T-helper 17 cell (primary cell): Measurements from ENCODE around the gene OLFML2A. TPM values are rescaled to one million over a fixed set of nuclear protein-coding genes. Genes with fewer than 3 reads are reported as not detected.

ENCODE experiments used
- ATAC-seq: fragments of 150-1000 bp; cut with Tn5 transposase; 2 replicates; pipeline ENCODE4 v1.10.0; 2021; ENCODE audit warnings: mild to moderate bottlenecking, moderate library complexity
- DNase-seq, 3 donors: peaks; one replicate each; pipeline versions ENCODE4 v3.0.0 to v3.0.0-alpha.2; 2020 to 2021
- H3K9me3 ChIP-seq: one replicate; pipeline ENCODE4 v1.7.0; 2013; ENCODE audit warnings: low read length, mild to moderate bottlenecking; ENCODE audit not compliant: control insufficient read depth, poor library complexity, severe bottlenecking
- H3K27ac Mint-ChIP-seq: one replicate; pipeline ENCODE4 v1.8.0; 2022; ENCODE audit warnings: mild to moderate bottlenecking, moderate library complexity, mixed read lengths
- H3K27me3 Mint-ChIP-seq: one replicate; pipeline ENCODE4 v1.8.0; 2022; ENCODE audit warnings: mixed read lengths
- H3K36me3 Mint-ChIP-seq: one replicate; pipeline ENCODE4 v1.8.0; 2022; ENCODE audit warnings: low read depth, mixed read lengths
- H3K4me1 Mint-ChIP-seq: one replicate; pipeline ENCODE4 v1.8.0; 2022; ENCODE audit warnings: mild to moderate bottlenecking, mixed read lengths
- H3K4me3 Mint-ChIP-seq: one replicate; pipeline ENCODE4 v1.8.0; 2022; ENCODE audit warnings: mild to moderate bottlenecking, moderate library complexity, mixed read lengths
- total RNA-seq, 4 donors: library from RNA in 2 of 4; stranded (reverse) in 2 of 4; gene quantifications; one replicate each; pipeline ENCODE4 v1.2.3 and lab custom pipeline; 2022 to 2026

OLFML2A gene
- total RNA-seq, 2 donors from 2014 or later: not detected

DNA sequence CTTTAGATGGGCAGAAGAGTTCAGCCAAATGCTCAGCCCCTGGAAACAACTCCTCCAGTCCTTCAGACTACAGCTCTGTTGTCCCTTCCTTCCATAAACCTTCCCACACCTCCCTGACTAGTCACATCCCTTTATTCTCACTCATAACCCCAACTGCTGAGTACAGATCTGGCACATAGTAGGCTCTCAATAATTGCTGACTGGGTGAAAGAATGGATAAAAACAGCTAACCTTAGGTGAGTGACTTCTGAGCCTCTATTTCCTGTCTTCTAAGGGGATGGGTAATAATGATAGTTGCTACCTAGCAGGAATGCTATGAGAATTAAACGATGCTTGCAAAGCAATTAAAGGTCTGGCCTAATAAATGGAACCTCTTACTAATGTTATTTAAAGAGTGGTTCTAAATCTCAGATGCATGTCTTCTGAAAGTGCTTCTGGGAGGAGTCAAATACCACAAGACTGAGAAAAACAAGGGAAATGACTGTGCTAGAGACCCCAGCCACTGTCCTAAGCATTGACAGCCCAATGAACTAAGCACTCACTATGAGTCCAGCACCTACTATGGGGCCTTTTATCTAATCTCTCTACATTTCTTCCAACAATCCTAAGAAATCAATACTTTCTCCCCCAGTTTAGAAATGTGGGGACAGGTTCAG, 3.3 kb upstream of the OLFML2A start:
- Mint-ChIP-seq H3K4me3 (peak overlapping the region; percentile 45), H3K27me3 (peaks cover 50% of the 10 kb centered on the region), H3K4me1 (peaks cover 44% of the 10 kb centered on the region), H3K36me3 (peaks cover 5% of the 10 kb centered on the region), H3K27ac (peak overlapping the region; percentile 93)
- no peaks in the 10 kb centered on the region for H3K9me3 ChIP-seq
- ATAC-seq: no peak
- DNase-seq: no peak

DNA sequence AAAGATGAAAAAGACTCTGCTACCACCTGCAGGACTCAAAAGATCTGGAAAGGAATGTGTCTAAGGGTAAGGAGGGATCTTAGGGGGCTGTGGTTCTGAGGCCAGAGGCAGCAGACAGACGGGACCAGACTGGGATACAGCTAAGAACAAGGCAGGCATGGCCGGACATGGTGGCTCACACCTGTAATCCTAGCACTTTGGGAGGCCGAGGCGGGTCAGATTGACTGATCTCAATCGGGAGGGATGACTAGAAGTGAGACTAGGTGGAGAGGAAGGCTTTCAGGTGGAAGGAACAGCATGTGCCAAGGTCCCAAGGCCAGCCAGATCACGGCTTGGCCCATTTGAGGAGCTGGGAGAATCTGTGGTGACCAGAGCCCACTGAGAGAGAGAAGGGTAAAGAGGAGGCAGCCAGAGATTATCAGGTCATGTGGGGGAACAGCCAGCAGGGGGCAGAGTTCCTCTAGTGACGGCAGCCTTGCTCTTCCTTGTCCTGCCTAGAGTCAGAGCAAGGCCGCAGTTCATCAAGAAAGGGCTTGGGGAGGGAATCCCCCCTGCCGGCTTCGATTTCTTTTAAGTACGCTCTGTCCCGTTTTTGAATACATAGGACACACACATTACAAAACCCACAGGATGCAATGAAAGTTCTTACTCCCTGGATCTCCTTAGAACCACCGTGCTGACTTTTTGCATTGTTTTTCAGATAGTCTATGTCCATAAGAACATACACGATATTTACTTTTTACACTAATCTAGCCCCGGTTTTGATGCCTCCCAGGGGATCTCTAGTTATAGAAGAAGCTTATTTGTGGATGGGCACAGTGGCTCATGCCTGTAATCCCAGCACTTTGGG, 2.6 kb upstream of the OLFML2A start:
- ATAC-seq (peak; percentile 35), DNase-seq (peak; percentile 68 to 83 (median 69))
- H3K4me1 Mint-ChIP-seq: peaks cover 39% of the 10 kb centered on the region
- no peak overlapping the region for H3K27ac Mint-ChIP-seq
- H3K4me3 Mint-ChIP-seq: no peak overlapping the region
- H3K36me3 Mint-ChIP-seq: peaks cover 3% of the 10 kb centered on the region
- H3K9me3 ChIP-seq: no peaks in the 10 kb centered on the region
- peaks cover 43% of the 10 kb centered on the region for H3K27me3 Mint-ChIP-seq

DNA sequence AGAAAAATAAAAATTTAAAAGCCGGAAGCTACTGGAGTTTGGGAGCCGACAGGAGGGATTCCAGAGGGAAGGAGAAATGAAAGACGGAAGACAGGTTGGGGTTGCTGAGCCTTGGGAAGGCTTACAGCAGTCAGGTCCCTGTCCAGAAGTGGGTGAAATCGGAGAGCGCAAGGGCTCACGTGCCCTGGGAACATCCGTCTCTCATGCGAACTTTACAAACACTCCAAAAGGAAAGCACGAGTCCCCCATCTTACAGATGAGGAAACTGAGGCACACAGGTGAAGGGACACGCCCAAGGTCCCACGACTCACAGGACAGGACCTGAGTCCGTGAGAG, 347 bp upstream of the OLFML2A start:
- DNase-seq: no peak
- peak overlapping the region; percentile 78 for H3K27ac Mint-ChIP-seq
- H3K4me3 Mint-ChIP-seq: peak overlapping the region; percentile 82
- ATAC-seq: no peak
- H3K36me3 Mint-ChIP-seq: no peaks in the 10 kb centered on the region
- no peaks in the 10 kb centered on the region for H3K9me3 ChIP-seq
- H3K4me1 Mint-ChIP-seq: peaks cover 27% of the 10 kb centered on the region
- H3K27me3 Mint-ChIP-seq: peaks cover 31% of the 10 kb centered on the region

DNA sequence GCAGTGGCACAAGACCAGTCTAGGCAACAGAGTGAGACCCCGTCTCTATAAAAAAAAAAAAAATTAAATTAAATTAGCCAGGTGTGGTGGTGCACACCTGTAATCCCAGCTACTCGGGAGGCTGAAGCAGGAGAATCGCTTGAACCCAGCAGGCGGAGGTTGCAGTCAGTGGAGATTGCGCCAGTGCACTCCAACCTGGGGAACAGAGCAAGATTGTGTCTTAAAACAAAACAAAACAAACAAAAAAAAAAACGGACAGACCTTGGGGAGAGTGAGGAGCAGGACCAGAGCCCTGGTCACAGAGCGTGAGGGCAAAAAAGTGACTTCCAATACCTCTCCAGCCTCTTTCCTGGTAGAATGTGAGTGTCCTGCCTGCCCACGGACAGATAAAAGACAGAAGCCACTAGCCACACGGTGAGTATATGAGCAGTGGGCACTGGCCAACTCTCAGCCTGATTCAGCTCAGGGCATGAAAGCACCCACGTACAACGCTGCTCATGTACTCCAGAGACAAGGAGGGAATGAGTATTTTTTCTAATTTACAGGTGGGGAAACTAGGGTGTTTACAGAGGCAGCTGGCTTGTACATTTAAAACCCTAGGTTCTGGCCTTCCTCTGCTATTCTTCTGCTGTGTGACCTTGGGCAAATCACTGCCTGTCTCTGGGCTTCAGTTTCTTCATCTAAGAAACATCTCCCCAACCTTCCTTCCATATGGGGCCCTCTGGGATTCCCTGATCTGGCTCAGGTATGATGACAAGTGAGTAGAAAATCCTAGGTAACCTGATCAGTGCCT, 1.8 kb downstream of the OLFML2A start:
- ATAC-seq (no peak), DNase-seq (no peak)
- H3K27me3 Mint-ChIP-seq: peaks cover 24% of the 10 kb centered on the region
- H3K36me3 Mint-ChIP-seq: peaks cover 1% of the 10 kb centered on the region
- H3K27ac Mint-ChIP-seq: no peak overlapping the region
- H3K9me3 ChIP-seq: no peaks in the 10 kb centered on the region
- no peak overlapping the region for H3K4me3 Mint-ChIP-seq
- peaks cover 18% of the 10 kb centered on the region for H3K4me1 Mint-ChIP-seq

DNA sequence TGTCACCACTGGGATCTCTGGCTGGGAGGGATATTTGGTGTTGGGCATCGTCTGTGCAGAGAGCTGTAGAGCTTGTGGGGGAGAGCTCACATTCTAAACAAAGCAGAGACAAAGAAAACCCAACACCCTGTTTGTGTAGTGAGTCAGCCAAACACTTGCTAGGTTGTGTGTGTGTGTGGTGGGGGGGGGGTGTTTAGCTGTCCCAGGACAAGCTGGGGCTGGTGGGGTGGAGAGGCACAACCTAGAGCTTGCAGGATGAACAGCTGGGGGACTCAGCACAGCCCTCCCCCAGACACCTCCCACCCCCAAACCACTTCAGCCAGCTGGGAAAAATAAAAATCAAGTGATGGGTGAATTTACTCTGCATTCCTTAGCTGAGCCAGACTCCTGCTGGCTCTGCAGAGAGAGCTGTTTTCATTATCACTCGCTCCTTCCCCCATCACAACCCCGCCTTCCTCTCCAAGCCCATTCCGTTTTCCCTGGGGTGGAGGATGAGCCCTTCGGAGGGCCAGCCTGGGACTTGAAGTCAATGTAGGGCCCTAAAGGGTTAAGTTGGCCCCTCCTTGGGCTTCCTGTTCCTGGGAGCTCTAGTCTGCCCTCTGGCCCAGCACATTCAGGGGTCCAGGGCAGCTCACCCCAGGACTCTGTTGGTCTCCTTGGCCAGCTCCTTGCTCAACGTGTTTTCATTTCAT, 2.6 kb downstream of the OLFML2A start:
- no peak for ATAC-seq
- Mint-ChIP-seq H3K27me3 (peaks cover 16% of the 10 kb centered on the region), H3K4me1 (peaks cover 11% of the 10 kb centered on the region), H3K27ac (no peak overlapping the region), H3K36me3 (peaks cover 2% of the 10 kb centered on the region), H3K4me3 (no peak overlapping the region)
- H3K9me3 ChIP-seq: no peaks in the 10 kb centered on the region
- DNase-seq: no peak

DNA sequence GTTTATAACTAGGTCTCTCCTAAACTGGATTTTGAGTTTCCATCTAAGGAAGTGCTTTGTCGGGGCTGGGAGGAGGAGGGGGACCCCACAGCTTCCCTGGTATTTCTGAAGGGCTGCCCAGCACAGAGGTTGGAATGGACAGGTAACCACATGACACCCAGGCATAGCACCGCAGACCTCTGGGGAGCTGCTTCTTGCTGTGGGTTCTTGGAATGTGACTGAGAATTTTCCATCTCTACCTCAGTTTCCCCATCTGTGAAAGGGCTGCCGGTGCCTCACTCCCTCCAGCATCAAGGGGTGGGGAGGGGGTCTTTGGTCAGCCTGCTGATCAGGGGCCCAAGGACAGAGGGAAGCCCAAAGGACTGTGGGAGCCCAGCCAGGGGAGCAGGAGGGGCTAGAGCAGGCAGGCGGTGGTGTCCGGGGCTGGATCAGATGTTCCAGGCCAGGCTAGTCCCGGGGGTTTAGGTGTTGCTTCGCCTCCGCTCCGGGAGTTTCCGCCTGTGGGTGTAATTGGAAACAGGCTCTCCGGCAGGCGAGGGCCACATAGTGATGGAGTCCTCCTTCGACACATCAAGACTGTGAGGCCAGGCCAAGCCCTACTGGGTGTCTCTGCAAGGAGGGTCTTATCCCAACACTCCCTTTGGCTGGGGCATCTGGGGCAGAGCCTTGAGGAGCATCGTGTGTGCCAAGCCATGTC, 3.3 kb downstream of the OLFML2A start:
- peaks cover 14% of the 10 kb centered on the region for H3K27me3 Mint-ChIP-seq
- H3K4me1 Mint-ChIP-seq: peaks cover 10% of the 10 kb centered on the region
- no peak for ATAC-seq
- peaks cover 2% of the 10 kb centered on the region for H3K36me3 Mint-ChIP-seq
- no peak overlapping the region for H3K27ac Mint-ChIP-seq
- no peak for DNase-seq
- H3K9me3 ChIP-seq: no peaks in the 10 kb centered on the region
- no peak overlapping the region for H3K4me3 Mint-ChIP-seq

DNA sequence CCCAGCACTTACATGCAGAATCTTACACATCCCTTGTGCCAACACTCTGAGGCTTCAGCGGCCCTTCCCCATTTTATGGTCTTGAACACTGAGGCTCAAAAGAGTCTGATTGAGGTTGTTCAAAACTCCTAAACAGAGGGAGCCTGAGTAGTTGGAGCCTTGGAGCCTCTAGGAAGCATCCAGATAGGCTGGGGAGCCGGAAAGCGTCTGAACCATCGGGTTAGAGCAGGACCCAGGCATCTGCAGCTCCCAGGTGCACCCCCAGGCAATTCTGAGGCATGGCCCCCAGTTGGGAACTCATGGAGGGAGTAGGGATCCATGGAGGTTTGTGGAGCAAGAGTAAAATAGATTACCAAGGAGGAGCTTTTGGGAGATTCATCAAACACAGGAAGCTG, 3.8 kb downstream of the OLFML2A start:
- H3K36me3 Mint-ChIP-seq: peaks cover 2% of the 10 kb centered on the region
- peaks cover 11% of the 10 kb centered on the region for H3K27me3 Mint-ChIP-seq
- H3K9me3 ChIP-seq: no peaks in the 10 kb centered on the region
- DNase-seq: no peak
- H3K27ac Mint-ChIP-seq: no peak overlapping the region
- H3K4me1 Mint-ChIP-seq: peaks cover 10% of the 10 kb centered on the region
- no peak overlapping the region for H3K4me3 Mint-ChIP-seq
- no peak for ATAC-seq

DNA sequence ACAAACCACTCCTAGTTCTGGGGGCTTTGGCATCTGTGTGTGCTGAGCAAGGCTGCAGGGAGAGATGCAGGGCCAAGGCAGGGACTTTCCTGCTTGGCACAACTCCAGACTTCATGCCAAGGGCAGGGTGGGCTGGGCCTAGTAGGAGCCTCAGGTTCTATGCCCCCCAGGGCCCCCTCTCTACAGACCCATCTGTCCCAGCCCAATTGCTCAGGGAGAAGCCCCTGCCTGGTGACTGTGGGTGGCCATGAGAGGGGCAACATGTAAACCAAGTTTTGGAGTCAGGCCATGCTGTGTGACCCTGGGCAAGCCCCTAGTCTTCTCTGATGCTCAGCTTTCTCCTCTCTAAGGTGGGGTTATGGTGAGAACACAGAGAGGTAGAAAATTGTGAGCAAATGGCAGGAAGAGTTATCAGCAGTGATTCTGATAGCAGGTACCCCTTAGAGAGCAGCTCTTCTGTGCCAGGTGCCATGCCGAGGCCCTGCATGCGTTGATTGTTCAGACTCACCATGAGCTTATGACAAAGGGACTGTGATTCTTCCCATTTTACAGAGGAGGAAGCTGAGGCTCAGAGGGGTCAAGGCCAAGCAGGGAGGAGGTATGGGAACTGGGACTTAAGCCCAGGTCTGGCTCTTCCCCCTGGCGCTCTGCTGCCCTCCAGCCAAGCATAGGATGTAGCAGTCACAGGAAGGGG, 5.2 kb downstream of the OLFML2A start:
- ATAC-seq: no peak
- H3K9me3 ChIP-seq: no peaks in the 10 kb centered on the region
- Mint-ChIP-seq H3K27ac (no peak overlapping the region), H3K27me3 (peaks cover 11% of the 10 kb centered on the region), H3K4me1 (peaks cover 2% of the 10 kb centered on the region), H3K36me3 (peaks cover 2% of the 10 kb centered on the region), H3K4me3 (no peak overlapping the region)
- no peak for DNase-seq

DNA sequence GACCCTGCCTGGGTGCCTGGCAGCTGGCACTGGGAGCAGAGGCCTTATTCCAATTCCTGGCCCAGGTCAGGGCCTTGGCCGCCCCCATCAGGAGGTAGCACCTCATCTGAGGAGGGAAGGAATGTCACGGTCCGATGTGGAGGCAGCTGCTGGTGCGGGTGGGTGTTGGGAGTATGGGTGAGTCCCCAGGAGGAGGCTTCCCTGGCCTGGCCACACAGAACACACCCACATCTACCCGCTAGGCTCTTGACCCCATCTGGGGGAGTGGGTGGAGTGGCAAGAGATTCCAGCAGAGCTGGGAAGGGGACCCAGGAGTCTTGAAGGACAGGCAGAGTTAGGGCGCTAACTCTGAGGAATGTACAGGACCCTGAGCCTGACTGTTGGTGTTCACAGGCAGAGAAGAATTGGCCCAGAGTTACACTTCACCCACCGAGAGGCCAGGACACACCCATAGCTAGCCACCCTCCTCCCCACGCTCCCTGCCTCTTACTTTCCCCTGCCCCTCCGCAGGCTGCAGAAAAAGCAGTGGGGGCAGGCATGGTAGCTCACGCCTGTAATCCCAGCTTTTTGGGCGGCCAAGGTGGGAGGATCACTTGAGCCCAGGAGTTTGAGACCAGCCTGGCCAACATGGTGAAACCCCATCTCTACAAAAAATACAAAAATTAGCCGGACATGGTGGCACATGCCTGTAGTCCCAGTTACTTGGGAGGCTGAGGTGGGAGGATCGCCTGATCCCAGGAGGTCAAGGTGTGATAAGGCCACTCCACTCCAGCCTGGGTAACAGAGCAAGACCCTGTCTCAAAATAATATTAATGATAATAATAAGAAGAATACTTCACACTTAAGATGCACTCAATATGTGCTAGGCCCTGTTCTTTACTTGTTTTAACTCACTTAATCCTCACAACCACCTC, 6.0 kb downstream of the OLFML2A start:
- H3K9me3 ChIP-seq: no peaks in the 10 kb centered on the region
- H3K4me3 Mint-ChIP-seq: no peak overlapping the region
- H3K27ac Mint-ChIP-seq: no peak overlapping the region
- H3K4me1 Mint-ChIP-seq: peaks cover 2% of the 10 kb centered on the region
- DNase-seq (no peak), ATAC-seq (no peak)
- H3K27me3 Mint-ChIP-seq: peaks cover 11% of the 10 kb centered on the region
- H3K36me3 Mint-ChIP-seq: peaks cover 2% of the 10 kb centered on the region

DNA sequence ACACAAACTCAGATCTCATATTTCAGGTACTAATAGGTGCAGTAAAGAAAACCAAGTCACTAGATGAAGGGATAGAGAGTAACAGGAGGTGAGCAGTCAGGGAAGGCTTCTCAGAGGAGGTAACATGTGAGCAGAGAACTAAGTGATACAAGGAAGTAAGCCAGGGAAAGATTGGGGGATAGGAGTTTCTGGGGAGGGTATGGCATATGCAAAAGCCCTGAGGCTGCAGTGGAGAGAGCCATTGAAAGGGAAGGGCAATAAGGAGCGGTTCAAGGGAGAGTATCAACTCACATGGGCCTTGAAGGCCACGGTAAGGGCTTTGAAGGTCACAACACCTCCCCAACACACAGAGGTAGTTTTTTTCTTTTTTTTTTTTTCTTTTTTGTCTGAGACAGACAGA, 6.9 kb downstream of the OLFML2A start:
- peaks cover 2% of the 10 kb centered on the region for H3K36me3 Mint-ChIP-seq
- peaks cover 2% of the 10 kb centered on the region for H3K4me1 Mint-ChIP-seq
- H3K9me3 ChIP-seq: no peaks in the 10 kb centered on the region
- no peak overlapping the region for H3K27ac Mint-ChIP-seq
- H3K27me3 Mint-ChIP-seq: peaks cover 11% of the 10 kb centered on the region
- ATAC-seq (no peak), DNase-seq (no peak)
- no peak overlapping the region for H3K4me3 Mint-ChIP-seq

DNA sequence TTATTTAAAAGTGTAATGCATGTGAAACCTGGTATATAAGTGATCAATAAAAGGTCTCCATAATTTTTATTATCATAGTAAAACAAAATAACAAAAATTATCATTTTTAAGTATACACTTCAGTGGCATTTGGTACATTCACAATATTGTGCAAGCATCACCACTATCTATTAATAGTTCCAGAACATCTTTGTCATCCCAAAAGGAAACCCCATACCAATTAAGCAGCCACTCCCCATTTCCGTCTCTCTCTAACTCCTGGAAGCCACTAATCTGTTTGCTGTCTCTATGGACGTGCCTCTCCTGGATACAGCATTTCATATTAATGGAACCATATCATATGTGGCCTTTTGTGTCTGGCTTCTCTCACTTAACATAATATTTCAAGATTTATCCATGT, 7.6 kb downstream of the OLFML2A start:
- no peak for DNase-seq
- Mint-ChIP-seq H3K27me3 (peaks cover 11% of the 10 kb centered on the region), H3K27ac (no peak overlapping the region), H3K4me3 (no peak overlapping the region), H3K36me3 (peaks cover 2% of the 10 kb centered on the region), H3K4me1 (peaks cover 2% of the 10 kb centered on the region)
- no peak for ATAC-seq
- H3K9me3 ChIP-seq: no peaks in the 10 kb centered on the region
